ENCODE results near the gene GAD1.

The GAD1 gene

DNA sequence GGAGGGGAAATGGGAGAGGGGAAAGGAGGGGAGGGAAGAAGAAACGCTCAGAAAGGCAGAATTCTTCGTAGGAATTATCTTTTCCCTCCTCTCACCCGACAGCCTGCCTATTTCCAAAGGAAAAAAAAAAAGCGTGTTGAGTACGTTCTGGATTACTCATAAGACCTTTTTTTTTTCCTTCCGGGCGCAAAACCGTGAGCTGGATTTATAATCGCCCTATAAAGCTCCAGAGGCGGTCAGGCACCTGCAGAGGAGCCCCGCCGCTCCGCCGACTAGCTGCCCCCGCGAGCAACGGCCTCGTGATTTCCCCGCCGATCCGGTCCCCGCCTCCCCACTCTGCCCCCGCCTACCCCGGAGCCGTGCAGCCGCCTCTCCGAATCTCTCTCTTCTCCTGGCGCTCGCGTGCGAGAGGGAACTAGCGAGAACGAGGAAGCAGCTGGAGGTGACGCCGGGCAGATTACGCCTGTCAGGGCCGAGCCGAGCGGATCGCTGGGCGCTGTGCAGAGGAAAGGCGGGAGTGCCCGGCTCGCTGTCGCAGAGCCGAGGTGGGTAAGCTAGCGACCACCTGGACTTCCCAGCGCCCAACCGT, at the start of gene GAD1:
Gene GAD1, plus strand, starts transcription at position 384 of the 589 bp plus-strand sequence. CDS start 1,705 bp downstream, outside the sequence.
- TF ChIP-seq RAD21 (IDR thresholded peaks at IDR 0.05; ENCODE audit: low read depth): no peak
- peak; percentile 36; the same call in 1 of the 2 replicates for TF ChIP-seq TAF1 (IDR thresholded peaks at IDR 0.05; ENCODE audit: low read depth)
- no peak for TF ChIP-seq NFIC (IDR thresholded peaks at IDR 0.05)
- no peak for TF ChIP-seq FOXM1 (IDR thresholded peaks at IDR 0.05; ENCODE audit: borderline replicate concordance, low read depth)
- no peak for TF ChIP-seq CREB1 (IDR thresholded peaks at IDR 0.05; ENCODE audit: low read depth)
- TF ChIP-seq, protein P1, sequence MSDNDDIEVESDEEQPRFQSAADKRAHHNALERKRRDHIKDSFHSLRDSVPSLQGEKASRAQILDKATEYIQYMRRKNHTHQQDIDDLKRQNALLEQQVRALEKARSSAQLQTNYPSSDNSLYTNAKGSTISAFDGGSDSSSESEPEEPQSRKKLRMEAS (IDR thresholded peaks at IDR 0.05): peak; percentile 85
- 0 out of 2 replicates have a peak, but pooled peaks have one; percentile 13 for TF ChIP-seq TCF12 (IDR thresholded peaks at IDR 0.05; ENCODE audit: low read depth)
- TF ChIP-seq, protein P2, sequence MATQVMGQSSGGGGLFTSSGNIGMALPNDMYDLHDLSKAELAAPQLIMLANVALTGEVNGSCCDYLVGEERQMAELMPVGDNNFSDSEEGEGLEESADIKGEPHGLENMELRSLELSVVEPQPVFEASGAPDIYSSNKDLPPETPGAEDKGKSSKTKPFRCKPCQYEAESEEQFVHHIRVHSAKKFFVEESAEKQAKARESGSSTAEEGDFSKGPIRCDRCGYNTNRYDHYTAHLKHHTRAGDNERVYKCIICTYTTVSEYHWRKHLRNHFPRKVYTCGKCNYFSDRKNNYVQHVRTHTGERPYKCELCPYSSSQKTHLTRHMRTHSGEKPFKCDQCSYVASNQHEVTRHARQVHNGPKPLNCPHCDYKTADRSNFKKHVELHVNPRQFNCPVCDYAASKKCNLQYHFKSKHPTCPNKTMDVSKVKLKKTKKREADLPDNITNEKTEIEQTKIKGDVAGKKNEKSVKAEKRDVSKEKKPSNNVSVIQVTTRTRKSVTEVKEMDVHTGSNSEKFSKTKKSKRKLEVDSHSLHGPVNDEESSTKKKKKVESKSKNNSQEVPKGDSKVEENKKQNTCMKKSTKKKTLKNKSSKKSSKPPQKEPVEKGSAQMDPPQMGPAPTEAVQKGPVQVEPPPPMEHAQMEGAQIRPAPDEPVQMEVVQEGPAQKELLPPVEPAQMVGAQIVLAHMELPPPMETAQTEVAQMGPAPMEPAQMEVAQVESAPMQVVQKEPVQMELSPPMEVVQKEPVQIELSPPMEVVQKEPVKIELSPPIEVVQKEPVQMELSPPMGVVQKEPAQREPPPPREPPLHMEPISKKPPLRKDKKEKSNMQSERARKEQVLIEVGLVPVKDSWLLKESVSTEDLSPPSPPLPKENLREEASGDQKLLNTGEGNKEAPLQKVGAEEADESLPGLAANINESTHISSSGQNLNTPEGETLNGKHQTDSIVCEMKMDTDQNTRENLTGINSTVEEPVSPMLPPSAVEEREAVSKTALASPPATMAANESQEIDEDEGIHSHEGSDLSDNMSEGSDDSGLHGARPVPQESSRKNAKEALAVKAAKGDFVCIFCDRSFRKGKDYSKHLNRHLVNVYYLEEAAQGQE (IDR thresholded peaks at IDR 0.05; ENCODE audit: low read depth): no peak
- no peak for TF ChIP-seq EGR1 (IDR thresholded peaks at IDR 0.05)
- 0 out of 2 replicates have a peak, but pooled peaks have one; percentile 7 for TF ChIP-seq TEAD4 (IDR thresholded peaks at IDR 0.05)
- TF ChIP-seq CEBPB (IDR thresholded peaks at IDR 0.05): no peak
- no peak; the same call in 1 of the 2 replicates for TF ChIP-seq ZBTB7A (IDR thresholded peaks at IDR 0.05; ENCODE audit: low read depth)
- TF ChIP-seq, protein P3, sequence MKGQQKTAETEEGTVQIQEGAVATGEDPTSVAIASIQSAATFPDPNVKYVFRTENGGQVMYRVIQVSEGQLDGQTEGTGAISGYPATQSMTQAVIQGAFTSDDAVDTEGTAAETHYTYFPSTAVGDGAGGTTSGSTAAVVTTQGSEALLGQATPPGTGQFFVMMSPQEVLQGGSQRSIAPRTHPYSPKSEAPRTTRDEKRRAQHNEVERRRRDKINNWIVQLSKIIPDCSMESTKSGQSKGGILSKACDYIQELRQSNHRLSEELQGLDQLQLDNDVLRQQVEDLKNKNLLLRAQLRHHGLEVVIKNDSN (IDR thresholded peaks at IDR 0.05): no peak; the same call in 1 of the 2 replicates
- no peak for TF ChIP-seq YY1 (IDR thresholded peaks at IDR 0.05; ENCODE audit: low read depth)
- TF ChIP-seq EP300 (IDR thresholded peaks at IDR 0.05; ENCODE audit: borderline replicate concordance): 0 out of 2 replicates have a peak, but pooled peaks have one; percentile 36

GRCh38 chr2:170770008-170770605, 46.6 kb upstream of the GAD1 start, which contains the start of gene ERICH2:
ERICH2 (plus strand) TSS chr2:170770378; CDS start chr2:170770682, 304 bp downstream.
- no peak for TF ChIP-seq TAF1 (IDR thresholded peaks at IDR 0.05; ENCODE audit: low read depth)
- TF ChIP-seq, protein P1 (IDR thresholded peaks at IDR 0.05): peak; percentile 23; the same call in 1 of the 2 replicates

DNA sequence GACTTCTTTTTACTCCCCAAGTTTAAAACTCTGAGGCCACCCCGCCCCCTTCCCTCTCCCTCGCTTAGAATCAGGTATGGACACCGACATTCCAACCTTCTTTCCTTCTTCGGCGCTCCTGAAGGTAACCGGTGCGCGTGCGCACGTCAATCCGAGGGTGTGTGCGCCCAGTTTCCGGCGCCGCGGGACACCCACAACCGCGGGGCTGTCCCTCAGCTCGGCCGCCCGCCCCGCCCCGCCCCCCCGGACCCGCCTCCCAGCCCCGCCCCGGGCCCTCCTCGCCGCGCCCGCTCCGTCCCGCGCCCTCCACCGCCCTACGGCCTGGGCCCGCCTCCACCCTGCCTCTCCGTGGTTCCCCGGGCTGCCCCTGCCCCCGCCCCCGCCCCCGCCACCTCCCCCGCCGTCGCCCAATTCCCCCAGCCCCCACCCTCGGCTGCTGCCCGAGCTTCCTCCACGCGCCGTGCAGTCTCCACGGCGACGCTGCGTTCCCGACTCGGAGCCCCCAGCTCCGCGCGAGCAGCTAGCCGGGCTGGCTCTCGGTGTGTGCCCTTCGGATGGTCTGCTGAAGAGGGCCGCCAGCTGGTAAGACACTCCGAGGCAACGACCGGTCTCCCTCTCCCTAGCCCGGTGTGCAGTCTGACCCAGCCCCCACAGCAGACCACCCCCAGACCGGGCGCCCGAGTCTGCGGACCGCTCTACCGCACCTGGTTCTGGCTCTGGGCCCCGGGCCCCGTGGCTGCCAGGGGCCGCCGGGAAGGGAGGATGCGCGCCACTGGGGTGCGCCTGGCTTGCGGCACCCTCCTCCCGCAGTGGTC, 45.9 kb upstream of the GAD1 start:
- TF ChIP-seq, protein P3 (IDR thresholded peaks at IDR 0.05): 0 out of 2 replicates have a peak, but pooled peaks have one; percentile 17
- TF ChIP-seq ZBTB7A (IDR thresholded peaks at IDR 0.05; ENCODE audit: low read depth) (peak; percentile 67; the same call in 1 of the 2 replicates), TEAD4 (IDR thresholded peaks at IDR 0.05) (peak; percentile 65), RAD21 (IDR thresholded peaks at IDR 0.05; ENCODE audit: low read depth) (no peak), YY1 (IDR thresholded peaks at IDR 0.05; ENCODE audit: low read depth) (0 out of 2 replicates have a peak, but pooled peaks have one; percentile 25), TAF1 (IDR thresholded peaks at IDR 0.05; ENCODE audit: low read depth) (no peak; the same call in 1 of the 2 replicates)
- TF ChIP-seq, protein P1 (IDR thresholded peaks at IDR 0.05): peak; percentile 50; the same call in 1 of the 2 replicates

DNA sequence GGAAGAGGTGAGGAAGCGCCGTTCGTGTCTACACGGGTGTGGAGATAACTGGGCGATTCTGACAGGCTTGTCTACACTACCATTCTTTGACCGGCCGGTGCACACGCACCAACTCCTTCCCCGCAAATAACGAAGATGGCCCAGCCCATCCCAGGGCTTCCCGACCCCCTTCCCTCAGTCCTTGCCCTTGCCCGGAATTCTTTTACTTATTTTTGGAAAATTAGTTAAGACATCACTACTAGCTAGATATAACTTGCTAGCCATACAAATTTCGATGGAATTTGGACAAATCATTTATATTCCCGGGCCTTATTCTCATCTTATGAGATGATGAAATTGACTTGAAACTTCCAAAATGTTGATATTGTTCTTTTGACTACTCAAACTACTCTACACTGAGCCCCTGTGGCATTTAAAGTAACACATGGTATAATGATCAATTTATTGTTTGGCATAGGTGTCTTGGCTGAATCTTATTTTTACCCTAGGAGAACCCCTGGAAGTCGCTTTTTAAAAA, 45.2 kb upstream of the GAD1 start:
- TF ChIP-seq NFIC (IDR thresholded peaks at IDR 0.05) (no peak), FOXM1 (IDR thresholded peaks at IDR 0.05; ENCODE audit: borderline replicate concordance, low read depth) (no peak)

DNA sequence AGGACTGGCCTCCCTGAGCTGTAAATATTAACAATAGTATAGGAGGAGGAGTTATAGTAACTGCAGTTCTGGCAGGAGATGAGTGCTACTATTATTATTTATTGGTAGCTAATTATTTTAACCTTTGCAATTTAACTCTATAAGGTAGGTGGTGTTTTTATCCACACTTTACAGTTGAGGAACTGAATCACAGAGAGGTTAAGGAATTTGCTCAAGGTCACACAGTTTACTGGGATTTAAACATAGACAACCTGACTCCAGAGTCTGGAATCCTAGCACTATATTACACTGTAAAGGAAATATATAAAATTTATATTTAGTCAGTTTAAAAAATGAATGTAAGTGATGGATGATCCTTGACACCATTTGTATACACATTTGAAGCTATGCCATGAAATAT, 44.4 kb upstream of the GAD1 start:
- no peak for TF ChIP-seq CREB1 (IDR thresholded peaks at IDR 0.05; ENCODE audit: low read depth)
- TF ChIP-seq RAD21 (IDR thresholded peaks at IDR 0.05; ENCODE audit: low read depth): no peak
- TF ChIP-seq, protein P3 (IDR thresholded peaks at IDR 0.05): no peak
- no peak for TF ChIP-seq TAF1 (IDR thresholded peaks at IDR 0.05; ENCODE audit: low read depth)
- no peak for TF ChIP-seq TEAD4 (IDR thresholded peaks at IDR 0.05)
- TF ChIP-seq YY1 (IDR thresholded peaks at IDR 0.05; ENCODE audit: low read depth): no peak
- TF ChIP-seq FOXM1 (IDR thresholded peaks at IDR 0.05; ENCODE audit: borderline replicate concordance, low read depth): no peak
- no peak for TF ChIP-seq CEBPB (IDR thresholded peaks at IDR 0.05)
- TF ChIP-seq, protein P1 (IDR thresholded peaks at IDR 0.05): no peak
- no peak for TF ChIP-seq EP300 (IDR thresholded peaks at IDR 0.05; ENCODE audit: borderline replicate concordance)
- TF ChIP-seq TCF12 (IDR thresholded peaks at IDR 0.05; ENCODE audit: low read depth): no peak
